Measurements from ENCODE around the gene CARMIL1.

DNA sequence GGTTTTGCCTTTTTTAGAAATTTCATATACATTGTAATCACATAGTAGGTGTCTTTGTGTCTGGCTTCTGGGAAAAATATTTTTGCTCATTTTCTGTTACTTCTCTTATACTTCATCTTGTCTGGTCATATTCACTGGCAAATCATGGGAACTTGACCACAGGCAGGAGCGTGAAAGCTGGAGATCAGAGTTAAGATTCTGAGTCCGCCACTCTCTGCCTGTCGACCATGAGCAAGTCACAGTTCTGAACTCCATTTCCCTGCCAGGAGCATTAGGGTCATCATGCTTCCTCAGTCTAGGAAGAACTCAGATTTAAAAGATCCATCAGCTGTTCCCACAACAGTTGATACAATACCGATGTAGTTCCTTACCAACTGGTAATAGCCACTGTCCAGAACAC, 360.5 kb downstream of the CARMIL1 start:
- TF ChIP-seq, protein P1, sequence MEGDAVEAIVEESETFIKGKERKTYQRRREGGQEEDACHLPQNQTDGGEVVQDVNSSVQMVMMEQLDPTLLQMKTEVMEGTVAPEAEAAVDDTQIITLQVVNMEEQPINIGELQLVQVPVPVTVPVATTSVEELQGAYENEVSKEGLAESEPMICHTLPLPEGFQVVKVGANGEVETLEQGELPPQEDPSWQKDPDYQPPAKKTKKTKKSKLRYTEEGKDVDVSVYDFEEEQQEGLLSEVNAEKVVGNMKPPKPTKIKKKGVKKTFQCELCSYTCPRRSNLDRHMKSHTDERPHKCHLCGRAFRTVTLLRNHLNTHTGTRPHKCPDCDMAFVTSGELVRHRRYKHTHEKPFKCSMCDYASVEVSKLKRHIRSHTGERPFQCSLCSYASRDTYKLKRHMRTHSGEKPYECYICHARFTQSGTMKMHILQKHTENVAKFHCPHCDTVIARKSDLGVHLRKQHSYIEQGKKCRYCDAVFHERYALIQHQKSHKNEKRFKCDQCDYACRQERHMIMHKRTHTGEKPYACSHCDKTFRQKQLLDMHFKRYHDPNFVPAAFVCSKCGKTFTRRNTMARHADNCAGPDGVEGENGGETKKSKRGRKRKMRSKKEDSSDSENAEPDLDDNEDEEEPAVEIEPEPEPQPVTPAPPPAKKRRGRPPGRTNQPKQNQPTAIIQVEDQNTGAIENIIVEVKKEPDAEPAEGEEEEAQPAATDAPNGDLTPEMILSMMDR (IDR thresholded peaks at IDR 0.05): no peak
- TF ChIP-seq EZH2phosphoT487 (IDR thresholded peaks at IDR 0.05; ENCODE audit: borderline replicate concordance, low read depth) (no peak), MAX (IDR thresholded peaks at IDR 0.05; ENCODE audit: low read depth) (no peak), POLR2AphosphoS5 (IDR thresholded peaks at IDR 0.05; ENCODE audit: low read depth, low read length) (no peak)
